ENCODE results near the gene NPAS2.

NPAS2 gene

GRCh38 chr2:100938031-100939026 is 118.4 kb downstream of the NPAS2 start:
- no peak for FAIRE-seq
- DNase-seq (ENCODE audit: low spot score): no peak

DNA sequence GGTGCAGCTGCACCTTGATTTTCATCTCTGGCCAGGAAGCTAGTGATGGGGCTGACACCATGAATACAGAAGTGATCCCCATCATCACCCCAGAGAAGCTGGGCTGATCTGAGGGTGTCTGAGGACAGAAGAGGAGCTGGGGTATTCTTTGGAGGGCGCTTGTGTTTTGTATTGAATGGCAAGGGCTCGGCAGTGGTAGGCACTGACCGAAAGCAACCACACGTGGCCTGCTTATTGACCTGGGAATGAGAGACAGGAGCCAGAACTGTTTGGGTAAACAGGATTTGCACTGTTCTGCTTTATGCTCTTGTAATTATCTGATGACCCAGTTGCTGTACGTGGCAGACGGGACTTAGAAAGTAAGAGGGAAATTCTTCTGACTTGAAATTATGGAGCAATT is 119.5 kb downstream of the NPAS2 start:
- no peak for FAIRE-seq

DNA sequence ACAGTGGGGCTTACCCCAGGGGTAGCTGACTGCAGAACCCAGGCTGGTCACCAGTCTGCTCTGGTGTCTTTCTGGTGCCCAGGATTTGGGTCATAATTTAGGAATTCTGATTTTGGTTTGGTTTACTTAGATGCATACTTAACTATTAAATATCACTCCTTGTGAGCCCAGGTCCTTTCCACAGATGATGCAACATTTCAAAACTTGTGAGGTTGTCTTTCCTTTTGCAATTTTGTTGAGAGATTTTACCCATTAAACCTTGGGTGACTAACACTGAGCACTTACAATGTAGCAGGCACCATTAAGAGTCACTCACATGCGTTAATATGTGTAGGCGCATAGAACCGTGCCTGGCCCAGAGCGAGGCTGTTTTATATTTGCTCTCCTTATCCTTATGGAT is 120.3 kb downstream of the NPAS2 start:
- DNase-seq (ENCODE audit: low spot score): no peak
- FAIRE-seq: no peak

More for the DNA sequence above, 119.5 kb downstream of the NPAS2 start:
- no peak for DNase-seq (ENCODE audit: low spot score)

DNA sequence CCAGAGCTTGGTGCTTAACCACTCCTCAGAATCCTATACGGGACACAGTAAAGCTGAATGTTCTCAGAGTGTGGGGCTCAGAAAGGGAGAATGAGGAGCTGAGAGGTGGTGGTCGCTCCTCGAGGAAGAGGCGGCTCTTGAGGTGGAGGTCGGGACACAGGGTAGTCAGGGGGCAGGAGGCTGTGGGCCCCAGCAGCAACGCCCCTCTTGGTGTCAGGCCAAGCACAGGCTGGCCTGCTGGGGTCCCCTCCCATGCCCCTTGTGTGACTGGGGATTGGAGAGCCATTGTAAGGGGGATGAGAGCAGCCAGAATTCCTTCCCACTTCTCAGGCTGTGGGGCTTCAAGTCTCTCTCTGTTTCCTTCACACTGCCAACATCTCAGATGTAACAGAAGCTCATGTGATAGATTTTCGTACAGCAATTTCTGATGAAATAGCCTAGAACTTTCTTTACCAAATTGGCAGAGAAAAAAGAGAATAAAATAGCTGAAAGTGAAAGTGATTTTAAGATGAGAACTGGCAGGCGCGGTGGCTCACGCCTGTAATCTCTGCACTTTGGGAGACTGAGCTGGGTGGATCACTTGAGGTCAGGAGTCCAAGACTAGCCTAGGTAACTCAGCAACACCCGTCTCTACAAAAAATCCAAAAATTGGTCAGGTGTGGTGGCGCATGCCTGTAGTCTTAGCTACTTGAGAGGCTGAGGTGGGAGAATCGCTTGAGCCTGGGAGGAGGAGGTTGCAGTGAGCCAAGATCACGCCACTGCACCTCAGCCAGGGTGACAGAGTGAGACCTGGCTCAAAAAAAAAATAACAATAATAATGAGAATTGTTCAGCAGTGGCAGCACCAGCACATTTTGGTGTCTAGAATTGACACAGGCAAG is 121.1 kb downstream of the NPAS2 start:
- FAIRE-seq (no peak), DNase-seq (ENCODE audit: low spot score) (no peak)

DNA sequence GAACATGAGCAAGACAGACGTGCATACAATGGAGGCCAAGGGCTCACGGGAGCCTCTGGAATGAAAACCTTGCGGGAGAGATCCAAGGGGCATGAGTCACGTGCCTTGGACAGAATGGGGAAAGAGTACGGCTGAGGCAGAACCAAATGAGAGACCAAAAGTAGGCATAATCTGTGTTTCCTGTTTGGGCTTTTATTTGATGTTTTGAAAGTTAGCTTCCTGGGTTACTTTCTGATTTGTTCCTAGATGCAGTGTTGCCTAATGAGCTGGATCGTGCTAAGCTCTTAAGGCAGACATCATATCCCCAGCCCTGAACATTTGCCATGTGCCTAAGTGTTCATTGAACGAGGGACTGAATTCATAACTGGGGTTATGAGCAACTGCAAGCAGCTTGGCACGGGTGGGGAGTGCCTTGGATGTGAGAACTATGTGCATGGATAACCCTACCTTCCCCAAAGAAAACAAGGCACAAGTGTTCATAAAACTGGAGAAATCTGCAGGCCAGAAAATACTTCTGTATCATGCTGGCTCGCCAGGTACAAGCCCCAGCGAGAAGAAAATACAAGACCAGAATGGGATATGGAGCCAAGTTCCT is 121.8 kb downstream of the NPAS2 start:
- FAIRE-seq: no peak
- DNase-seq (ENCODE audit: low spot score): no peak

DNA sequence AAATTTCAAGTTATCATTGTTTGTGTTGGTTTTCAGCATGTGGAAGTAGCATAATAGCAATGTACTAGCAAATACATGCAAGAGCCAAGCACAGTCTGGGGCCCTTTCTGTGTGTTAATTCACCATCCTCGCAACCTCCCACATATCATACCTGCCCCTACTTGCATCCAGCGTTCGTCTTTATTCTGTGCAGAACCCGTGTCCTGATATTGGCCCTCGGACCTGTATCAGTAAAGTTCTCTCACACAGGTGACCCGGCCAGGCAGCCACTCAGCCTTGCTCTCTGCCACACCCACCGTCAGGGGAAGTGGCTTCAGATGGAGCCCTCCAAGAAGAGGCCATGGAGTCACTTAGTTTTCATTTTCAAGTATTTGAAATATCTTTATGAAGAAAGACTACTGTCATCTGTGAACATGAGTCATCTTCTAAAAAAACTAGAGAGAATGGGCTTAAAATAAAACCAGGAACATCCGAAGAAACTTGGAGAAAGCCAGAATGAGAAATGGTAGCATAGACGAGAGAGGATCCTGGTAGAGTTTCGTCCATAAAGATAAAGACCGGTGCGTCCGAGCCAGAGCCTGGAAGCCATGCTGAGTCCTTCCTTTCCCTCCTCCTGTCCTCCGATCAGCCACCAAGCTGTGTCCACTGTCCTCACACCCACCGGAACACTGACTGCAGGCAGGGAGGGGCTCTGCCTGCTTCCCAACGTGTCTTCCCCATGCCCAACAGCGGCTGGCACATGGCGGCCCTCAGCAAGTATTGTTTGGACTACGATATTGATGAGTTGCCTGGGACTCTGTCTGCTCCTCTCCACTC is 124.9 kb downstream of the NPAS2 start:
- DNase-seq (ENCODE audit: low spot score) (no peak), FAIRE-seq (no peak)

GRCh38 chr2:100945433-100945740 is 125.4 kb downstream of the NPAS2 start:
- no peak for DNase-seq (ENCODE audit: low spot score)
- no peak for FAIRE-seq

DNA sequence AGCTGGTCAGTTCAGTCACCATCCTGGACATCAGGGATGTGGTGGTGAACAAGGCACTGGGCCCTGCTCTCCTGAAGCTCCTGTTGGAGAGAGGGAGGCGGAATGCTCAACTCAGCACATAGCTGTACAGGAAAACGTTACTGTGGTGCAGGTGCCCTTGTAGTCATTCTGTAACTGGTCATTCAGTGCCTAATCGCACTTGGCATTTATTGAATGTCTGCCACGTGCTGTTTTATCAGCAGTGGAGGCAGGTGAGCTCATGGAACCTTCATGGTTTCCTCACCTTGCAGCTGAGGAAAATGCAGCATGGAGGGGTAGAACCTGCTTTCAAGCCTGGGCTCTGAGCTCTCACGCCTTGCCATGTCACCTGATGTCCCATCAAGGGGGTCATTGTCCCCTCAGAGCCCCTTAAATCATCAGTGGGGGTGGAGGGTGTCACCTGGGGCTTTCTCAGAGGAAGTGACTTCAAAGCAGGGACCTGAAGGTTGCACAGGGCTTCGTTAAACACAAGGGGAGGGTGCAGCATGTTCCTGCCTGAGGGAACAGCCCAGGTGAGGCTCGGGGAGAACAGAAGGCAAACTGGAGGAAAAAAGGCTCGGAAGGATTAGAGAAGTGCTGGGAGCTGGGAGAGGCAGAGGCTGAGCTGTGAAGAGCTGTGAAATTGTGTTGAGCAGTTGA is 126.1 kb downstream of the NPAS2 start:
- FAIRE-seq (no peak), DNase-seq (ENCODE audit: low spot score) (no peak)

GRCh38 chr2:100948942-100949811 is 129.2 kb downstream of the NPAS2 start:
- no peak for DNase-seq (ENCODE audit: low spot score)
- FAIRE-seq: no peak

DNA sequence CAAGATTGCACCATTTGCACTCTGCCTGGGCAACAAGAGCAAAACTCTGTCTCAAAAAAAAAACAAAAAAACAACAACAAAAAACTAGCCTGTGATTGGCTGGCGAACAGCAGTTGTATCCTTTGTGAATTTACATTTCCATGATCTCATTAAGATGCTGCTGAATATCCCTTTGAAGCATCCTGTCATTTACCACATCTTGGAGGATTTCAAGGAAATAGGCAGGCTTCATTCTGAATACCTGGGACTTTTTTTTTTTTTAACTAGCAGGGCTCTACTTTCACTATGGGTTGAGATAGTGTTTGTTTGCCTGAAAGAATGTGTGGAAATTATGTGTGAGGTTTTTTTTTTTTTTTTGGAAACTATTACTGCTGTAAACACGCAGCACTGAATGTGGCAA is 132.6 kb downstream of the NPAS2 start:
- DNase-seq (ENCODE audit: low spot score): no peak
- FAIRE-seq: no peak

DNA sequence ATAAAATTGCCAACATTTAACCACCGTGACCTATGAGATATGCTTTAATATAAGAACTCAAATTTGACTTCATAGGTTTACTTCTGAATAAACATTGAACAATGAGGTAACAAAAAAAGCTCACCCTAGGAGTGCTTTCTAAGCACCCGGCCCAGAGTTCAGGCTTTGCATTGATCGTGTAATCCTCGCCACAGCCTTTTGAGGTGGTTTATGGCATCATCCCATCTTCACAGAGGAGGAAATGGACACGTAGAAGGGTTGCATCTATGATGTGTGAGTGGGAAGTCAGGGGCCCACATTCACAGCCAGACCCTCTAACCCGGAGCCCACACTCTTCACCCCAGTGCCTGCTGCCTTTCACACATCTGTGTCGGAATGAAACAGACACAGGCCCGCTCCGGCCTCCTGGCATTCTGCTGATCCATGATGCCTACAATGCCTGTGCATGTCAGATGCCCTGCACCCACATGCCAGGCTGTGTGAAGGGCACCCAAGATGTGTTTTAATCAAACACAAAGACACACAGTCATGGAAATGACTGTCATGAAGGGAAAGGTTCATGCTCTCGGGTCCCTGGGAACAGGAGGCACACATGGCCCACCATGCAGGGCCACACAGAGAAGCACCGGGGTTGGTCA is 133.6 kb downstream of the NPAS2 start:
- FAIRE-seq: no peak
- DNase-seq (ENCODE audit: low spot score): no peak

- no peak for DNase-seq (ENCODE audit: low spot score)
- no peak for FAIRE-seq
Observed at GRCh38 chr2:100954044-100954420, 134.1 kb downstream of the NPAS2 start.

- FAIRE-seq (no peak), DNase-seq (ENCODE audit: low spot score) (no peak)
Observed at GRCh38 chr2:100955226-100955625, 135.3 kb downstream of the NPAS2 start.

GRCh38 chr2:100956081-100956480 is 136.1 kb downstream of the NPAS2 start:
- FAIRE-seq: no peak

DNA sequence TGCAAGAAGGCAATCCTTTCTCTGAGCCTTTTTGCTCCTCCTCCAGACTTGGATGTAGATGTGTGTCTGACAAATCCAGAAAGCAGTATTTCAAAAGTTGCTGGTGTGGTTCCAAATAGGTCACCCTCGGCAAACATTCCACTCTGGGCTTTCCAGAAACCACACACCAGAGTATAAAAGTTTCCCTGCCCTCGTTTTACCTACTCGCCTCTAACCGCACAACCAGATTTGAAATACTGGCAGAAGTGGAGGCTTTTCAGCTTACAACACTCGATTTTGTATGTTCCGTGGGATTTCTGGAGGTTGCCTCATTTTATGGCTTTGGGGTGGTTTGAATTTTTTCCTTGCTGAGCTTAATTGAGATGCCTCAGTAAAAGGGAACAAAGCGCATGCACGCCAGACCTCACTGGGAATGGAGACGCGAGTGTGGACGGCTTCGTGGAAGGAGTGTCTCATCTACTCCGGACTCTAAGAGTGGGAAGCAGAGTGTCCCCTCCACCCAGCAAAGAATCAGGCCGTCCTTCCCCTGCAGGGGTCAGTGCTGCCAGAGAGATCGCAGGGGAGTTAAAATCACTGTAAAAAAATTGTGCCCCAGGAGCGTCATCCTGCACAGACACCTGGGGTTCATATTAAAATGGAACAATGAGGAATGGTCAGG is 138.2 kb downstream of the NPAS2 start:
- FAIRE-seq: no peak

More at GRCh38 chr2:100956081-100956480, 136.1 kb downstream of the NPAS2 start:
- no peak for DNase-seq (ENCODE audit: low spot score)

DNA sequence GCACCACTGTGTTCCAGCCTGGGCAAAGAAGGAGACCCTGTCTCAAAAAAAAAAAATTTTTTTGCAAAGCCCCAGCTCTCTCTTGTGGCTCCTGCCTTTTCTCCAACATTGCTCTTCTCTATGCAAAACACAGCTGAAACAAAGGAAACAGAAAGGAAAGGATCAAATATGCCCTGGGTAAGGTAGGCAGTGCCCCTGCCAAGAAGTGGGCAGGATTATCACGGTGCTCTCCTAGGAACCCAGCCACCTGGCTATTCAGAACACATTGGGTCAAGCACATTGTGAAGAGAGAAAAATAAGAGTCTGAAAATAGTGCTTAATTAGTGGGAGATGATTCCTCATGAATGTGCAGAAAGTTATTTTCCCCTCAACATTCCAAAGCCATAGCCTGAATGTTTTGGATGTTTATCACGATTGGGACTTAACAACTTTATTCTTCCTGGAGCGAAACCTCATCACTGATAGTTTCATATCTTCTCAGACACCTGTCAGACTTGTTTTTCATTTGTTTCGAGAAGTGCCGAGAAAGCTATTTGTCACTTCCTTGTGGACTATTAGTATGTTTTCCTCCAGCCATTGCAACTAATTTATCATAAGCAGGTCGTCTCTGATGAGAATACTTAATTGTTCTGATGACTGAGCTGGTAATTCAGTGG is 139.4 kb downstream of the NPAS2 start:
- FAIRE-seq (no peak), DNase-seq (ENCODE audit: low spot score) (no peak)

More for the DNA sequence above, 138.2 kb downstream of the NPAS2 start:
- peak; percentile 12 for DNase-seq (ENCODE audit: low spot score)

DNA sequence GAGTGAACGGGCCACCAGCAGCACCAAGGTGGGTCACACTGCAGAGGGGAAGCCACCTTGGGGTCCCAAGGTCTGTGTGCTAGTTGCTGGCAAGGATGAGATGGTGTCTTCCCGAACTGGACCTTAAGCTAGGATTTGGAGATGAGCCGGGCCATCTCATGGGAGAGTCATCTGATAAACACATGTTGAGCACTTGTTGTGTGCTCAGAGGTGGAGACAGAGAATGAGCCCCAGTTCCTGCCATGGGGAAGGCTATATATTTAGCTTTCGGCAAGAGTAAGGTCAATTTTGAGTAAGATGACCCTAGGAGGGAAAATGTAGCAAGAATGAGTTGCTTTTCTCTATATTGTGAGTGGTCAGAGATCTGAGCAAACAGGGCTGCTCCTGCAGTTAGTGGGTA is 140.7 kb downstream of the NPAS2 start:
- no peak for FAIRE-seq
- no peak for DNase-seq (ENCODE audit: low spot score)
